Cardiac septum (tissue), 1 donor: ENCODE data around the gene MAST1. TPM values are rescaled to one million over a fixed set of nuclear protein-coding genes. Genes with fewer than 3 reads are reported as not detected.
"Not testable (repeated sequence)": the region's sequence is repeated elsewhere in the genome, so short reads cannot be mapped to it uniquely, and the experiment has no call there.

Source experiments
- DNase-seq: peaks from one replicate; pipeline ENCODE4 v3.0.0-alpha.2; 2020; ENCODE audit warnings: low spot score
- intact Hi-C: fragments of 100-400 bp; cut with DNase I; formaldehyde crosslinking; loops from one replicate; pipeline ENCODE4 v1.14.0; 2022
- total RNA-seq: library from RNA; stranded (reverse); fragmentation: NEBNext Ultra II Directional; extraction: Animal tissue kit (Norgen Biotek cat#: 25700); gene quantifications from one replicate; pipeline ENCODE4 v1.2.1, GENCODE V29; 2021
- donor health status: DM: no; HTN: no; CAD: no.

The MAST1 gene
- total RNA-seq, 1 donor from 2014 or later, result 0.65 TPM

GRCh38 chr19:12884926-12885748, 46.8 kb downstream of the MAST1 start:
- intact Hi-C loops, result loop anchor here (5.0 kb wide), 1 partner anchor 72 kb away; the partner anchor contains the start of gene GADD45GIP1
- peak; percentile 91 for DNase-seq

- intact Hi-C loops, result loop anchor here (5.0 kb wide), 1 partner anchor 71 kb away; the partner anchor contains the start of gene GADD45GIP1
Observed at GRCh38 chr19:12885749-12886650, 47.7 kb downstream of the MAST1 start.

GRCh38 chr19:12886651-12886968, 48.3 kb downstream of the MAST1 start:
- intact Hi-C loops, result loop anchor here (5.0 kb wide), 1 partner anchor 71 kb away; the partner anchor contains the start of gene GADD45GIP1
- DNase-seq, result no peak

More at GRCh38 chr19:12885749-12886650, 47.7 kb downstream of the MAST1 start:
- DNase-seq, result no peak

- intact Hi-C loops, result loop anchor here (5.0 kb wide), 1 partner anchor 70 kb away; the partner anchor contains the start of gene GADD45GIP1
- no peak for DNase-seq
Observed at GRCh38 chr19:12886969-12887747, 48.8 kb downstream of the MAST1 start, which contains the start of gene KLF1. KLF1 (minus strand) TSS chr19:12887201; CDS start chr19:12887140, 61 bp downstream.

DNA sequence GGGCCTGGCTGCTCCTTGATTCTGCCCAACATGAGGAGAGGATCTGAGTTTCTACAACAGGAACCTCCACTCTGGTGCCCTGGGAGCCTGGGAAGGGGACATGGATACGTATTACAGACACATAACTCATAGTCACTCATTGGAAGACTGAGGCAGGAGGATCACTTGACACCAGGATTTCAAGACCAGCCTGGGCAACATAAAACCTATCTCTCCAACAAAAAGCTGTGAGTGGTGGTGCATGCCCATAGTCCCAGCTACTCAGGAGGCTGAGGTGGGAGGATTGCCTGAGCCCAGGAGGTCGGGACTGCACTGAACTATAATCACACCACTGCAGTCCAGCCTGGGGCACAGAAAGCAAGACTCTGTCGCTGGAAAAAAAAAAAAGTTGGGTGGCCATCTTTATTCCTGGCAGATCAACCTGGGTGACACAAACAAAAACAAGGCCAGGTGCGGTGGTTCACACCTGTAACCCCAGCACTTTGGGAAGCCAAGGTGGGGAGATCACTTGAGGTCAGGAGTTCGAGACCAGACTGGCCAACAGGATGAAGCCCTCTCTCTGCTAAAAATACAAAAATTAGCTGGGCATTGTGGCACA, 49.8 kb downstream of the MAST1 start:
- intact Hi-C loops, result loop anchor here (5.0 kb wide), 1 partner anchor 69 kb away; the partner anchor contains the start of gene GADD45GIP1
- no peak for DNase-seq

DNA sequence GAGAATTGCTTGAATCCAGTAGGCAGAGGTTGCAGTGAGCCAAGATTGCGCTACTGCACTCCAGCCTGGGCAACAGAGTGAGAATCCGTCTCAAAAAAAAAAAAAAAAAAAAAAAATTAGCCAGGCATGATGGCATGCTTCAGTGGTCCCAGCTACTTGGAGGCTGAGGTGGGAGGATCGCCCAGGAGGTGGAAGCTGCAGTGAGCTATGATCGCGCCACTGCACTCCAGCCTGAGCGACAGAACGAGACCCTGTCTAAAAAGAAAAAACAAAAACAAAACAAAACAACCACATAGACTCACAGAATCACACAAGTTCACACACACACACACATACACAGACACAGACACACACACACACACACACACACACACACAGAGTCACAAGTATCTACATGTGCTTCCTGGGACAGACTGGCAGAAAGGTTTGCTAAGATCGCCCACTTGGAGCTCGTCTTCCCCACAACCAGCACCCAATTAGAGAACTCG, 52.0 kb downstream of the MAST1 start:
- intact Hi-C loops, result loop anchor here (5.0 kb wide), 1 partner anchor 42 kb away; the partner anchor contains the start of gene FARSA
- not testable (repeated sequence) for DNase-seq

DNA sequence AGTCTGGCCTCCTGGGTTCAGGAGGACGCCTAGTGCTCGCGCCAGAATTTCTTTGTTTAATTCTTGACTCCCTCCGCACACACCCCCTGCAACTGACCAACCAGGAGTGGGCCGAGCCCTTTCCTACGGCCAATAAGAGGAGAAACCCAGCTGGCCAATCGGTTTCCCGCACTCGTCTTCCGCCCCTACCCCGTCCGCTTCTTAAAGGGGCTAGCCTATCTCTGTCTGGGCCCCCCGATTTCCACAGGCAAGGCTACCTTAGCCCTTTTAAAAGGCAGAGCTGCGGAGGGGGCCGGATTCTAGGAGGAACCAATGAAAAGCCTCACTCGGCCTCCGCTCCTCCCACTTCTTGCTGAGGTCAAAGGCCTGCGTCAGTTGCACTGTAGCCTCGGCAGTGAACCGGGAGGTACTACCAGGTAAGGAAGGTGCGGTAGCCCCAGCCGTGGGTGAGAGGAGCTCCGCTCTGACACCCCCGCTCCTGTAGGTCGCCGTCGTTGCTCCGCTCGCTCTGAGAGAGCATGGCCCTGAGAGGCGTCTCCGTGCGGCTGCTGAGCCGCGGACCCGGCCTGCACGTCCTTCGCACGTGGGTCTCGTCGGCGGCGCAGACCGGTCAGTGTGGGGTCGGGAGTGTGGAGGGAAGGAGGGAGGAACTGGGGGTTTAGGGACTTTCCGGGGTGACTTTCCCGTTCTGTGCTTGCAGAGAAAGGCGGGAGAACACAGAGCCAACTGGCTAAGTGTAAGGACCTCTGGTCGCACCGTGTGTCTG, 52.7 kb downstream of the MAST1 start, which contains the start of gene GCDH:
Gene GCDH (plus strand): TSS at position 374 of the 766 bp plus-strand sequence. CDS start 145 bp downstream, at position 519.
- peak; percentile 98 for DNase-seq
- intact Hi-C loops, result loop anchor here (5.0 kb wide), 1 partner anchor 41 kb away; the partner anchor contains the start of gene FARSA

DNA sequence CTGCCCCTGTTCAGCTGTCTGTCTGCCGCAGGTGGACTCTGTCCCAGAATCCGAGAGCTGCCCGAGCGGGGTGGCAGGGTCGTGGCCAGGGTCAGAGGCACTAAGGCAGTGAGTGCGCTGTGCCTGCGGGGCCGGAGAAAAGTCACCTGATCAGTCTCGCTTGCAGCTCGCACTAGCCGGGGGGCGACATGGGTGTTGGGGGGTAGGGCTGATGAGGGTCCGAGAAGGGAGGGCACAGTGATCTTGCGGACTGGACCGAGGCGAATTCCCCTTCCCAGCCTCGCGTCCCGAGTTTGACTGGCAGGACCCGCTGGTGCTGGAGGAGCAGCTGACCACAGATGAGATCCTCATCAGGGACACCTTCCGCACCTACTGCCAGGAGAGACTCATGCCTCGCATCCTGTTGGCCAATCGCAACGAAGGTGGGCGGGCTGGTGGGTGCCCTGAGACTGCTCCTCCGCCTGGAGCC, 53.3 kb downstream of the MAST1 start:
- intact Hi-C loops, result loop anchor here (5.0 kb wide), 1 partner anchor 41 kb away; the partner anchor contains the start of gene FARSA
- DNase-seq, result no peak

GRCh38 chr19:12893582-12893981, 55.3 kb downstream of the MAST1 start:
- no peak for DNase-seq
- intact Hi-C loops, result loop anchor here (5.0 kb wide), 1 partner anchor 39 kb away; the partner anchor contains the start of gene FARSA

- intact Hi-C loops, result no loop called here
- no peak for DNase-seq
Observed at GRCh38 chr19:12896460-12896859, 58.1 kb downstream of the MAST1 start.

DNA sequence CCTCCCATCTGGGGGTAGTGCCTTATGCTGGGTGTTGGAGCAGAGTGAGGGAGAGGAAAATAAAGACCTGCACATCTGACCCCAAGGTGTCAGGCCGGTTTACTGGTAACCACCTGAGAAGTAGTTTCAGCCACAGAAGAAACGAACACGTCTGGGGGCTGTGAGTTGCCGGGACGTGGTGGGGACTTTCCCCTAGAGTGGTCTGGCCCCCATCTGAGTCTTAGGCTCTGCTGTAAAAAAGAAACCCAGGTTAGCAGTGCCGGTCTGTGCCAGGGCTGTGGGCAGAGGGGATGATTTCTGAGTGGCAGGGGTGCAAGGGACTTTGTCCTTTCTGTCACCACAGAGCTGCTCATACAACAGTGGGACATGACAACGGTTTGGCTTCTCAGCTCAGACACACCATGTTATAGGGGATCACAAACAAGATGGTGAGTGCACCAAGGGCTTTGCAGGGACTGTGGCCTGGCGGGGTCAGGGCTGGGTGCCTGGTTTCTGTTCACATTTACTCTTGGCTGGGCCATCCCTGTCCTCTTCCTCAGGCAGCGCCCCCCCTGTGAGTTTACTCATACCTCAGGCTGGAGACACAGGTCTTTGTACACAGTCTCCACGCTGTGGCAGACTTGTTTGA, 61.7 kb downstream of the MAST1 start:
- intact Hi-C loops, result no loop called here
- no peak for DNase-seq

DNA sequence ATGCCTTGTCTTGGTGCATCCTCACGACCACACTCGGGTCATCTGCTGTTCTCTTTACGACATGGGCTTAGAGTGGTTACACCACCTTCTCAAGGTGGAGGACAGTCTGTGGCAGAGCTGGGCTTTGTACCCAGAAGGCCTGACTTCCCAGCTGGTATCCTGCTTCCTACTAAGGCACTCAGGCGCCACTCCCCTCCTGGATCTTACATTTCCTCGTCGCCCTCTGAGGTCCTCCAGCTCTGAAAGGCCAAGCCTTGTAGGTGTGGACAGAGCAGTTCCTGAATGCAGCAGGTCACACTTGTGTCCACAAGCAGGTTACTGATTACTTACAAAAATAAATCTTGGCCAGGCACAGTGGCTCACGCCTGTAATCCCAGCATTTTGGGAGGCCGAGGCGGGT, 68.9 kb downstream of the MAST1 start:
- intact Hi-C loops, result no loop called here
- no peak for DNase-seq

DNA sequence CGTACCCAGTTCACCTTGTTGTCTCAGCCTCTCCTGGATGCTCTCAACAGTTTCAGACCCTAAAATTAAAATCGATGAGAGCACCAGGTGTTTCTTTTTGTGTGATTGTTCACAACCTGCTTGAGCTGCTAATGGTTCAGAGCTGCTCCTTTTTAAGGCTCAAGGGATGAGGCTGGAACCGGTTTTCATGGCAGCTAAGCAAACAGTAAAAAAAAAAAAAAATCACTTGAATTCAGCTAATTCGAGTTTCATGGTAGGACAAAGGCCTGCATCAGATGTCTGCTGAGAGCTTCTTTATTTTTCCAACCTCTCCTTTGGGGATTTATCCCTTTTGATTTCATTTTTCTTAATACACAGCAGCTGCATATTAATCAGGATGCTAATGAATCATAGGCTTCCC, 74.3 kb downstream of the MAST1 start:
- intact Hi-C loops, result no loop called here
- DNase-seq, result no peak

- intact Hi-C loops, result no loop called here
- DNase-seq, result peak; percentile 82
Observed at GRCh38 chr19:12913011-12913561, 74.8 kb downstream of the MAST1 start.

GRCh38 chr19:12913851-12914690, 75.8 kb downstream of the MAST1 start:
- intact Hi-C loops, result no loop called here

GRCh38 chr19:12915860-12916259, 77.5 kb downstream of the MAST1 start:
- DNase-seq, intact Hi-C loops: not testable (repeated sequence)

More at GRCh38 chr19:12913851-12914690, 75.8 kb downstream of the MAST1 start:
- no peak for DNase-seq
